Panc1 (cell line): ENCODE results near the gene HCRTR1. TPM values are rescaled to one million over a fixed set of nuclear protein-coding genes. Genes with fewer than 3 reads are reported as not detected.

Experiments used
- ATAC-seq: fragments of 200-7000 bp; cut with Tn5 transposase; 2 replicates; pipeline ENCODE4 v1.9.1; 2020; ENCODE audit warnings: mild to moderate bottlenecking, moderate library complexity
- BruUV-seq: library from RNA; stranded (reverse); fragments of 400-500 nt; replicated peaks from 2 replicates; lab custom pipeline; 2021; lab: Mats Ljungman, UMichigan
- CTCF ChIA-PET: fragments of 300-600 bp; sonication (Branson Sonifier 250); formaldehyde crosslinking; loops from one replicate; lab custom pipeline; 2022; ENCODE audit warnings: antibody characterized with exemption; lab: Charles Lee
- POLR2A ChIA-PET: fragments of 300-600 bp; sonication (Branson Sonifier 250); formaldehyde crosslinking; loops from one replicate; lab custom pipeline; 2022; ENCODE audit warnings: antibody characterized with exemption; lab: Charles Lee
- DNase-seq: peaks from one replicate; pipeline ENCODE4 v3.0.0-alpha.2; 2010; ENCODE audit warnings: low read depth, low spot score
- H3K27ac ChIP-seq: 2 replicates; pipeline ENCODE4 v1.5.1; 2011; ENCODE audit warnings: mild to moderate bottlenecking, low read length, inconsistent platforms
- H3K27me3 ChIP-seq: fragments of 200-500 bp; sonication (Bioruptor generic); 2 replicates; pipeline ENCODE4 v1.6.0; 2014; ENCODE audit warnings: low read length, inconsistent platforms; ENCODE audit not compliant: control insufficient read depth, insufficient read depth
- H3K36me3 ChIP-seq: fragments of 200-500 bp; sonication (Bioruptor generic); 2 replicates; pipeline ENCODE4 v1.5.1; 2014; ENCODE audit warnings: inconsistent platforms, mild to moderate bottlenecking, low read length, moderate library complexity; ENCODE audit not compliant: control insufficient read depth, insufficient read depth
- H3K4me1 ChIP-seq: 2 replicates; pipeline ENCODE4 v1.5.1; 2011; ENCODE audit warnings: inconsistent platforms, mild to moderate bottlenecking, low read length, moderate library complexity; ENCODE audit not compliant: control insufficient read depth, insufficient read depth
- H3K4me3 ChIP-seq, 2 experiments: 2 replicates each; pipeline ENCODE4 v1.5.1; 2011 to 2012; ENCODE audit warnings: low read depth in 2 of 2, low read length in 2 of 2, mild to moderate bottlenecking in 2 of 2, inconsistent platforms in 1 of 2, moderate library complexity in 1 of 2
- H3K9me3 ChIP-seq: fragments of 200-500 bp; sonication (Bioruptor generic); 2 replicates; pipeline ENCODE4 v1.5.1; 2014; ENCODE audit warnings: low read depth, mild to moderate bottlenecking, inconsistent platforms, low read length, moderate library complexity; ENCODE audit not compliant: control insufficient read depth, insufficient read depth
- CTCF ChIP-seq: fragments of 450-650 bp; IDR thresholded peaks from 2 replicates; pipeline ENCODE4 v1.5.1; 2017; ENCODE audit warnings: mild to moderate bottlenecking
- POLR2AphosphoS5 ChIP-seq: IDR thresholded peaks from 2 replicates; pipeline ENCODE4 v1.6.1; 2012; ENCODE audit warnings: mild to moderate bottlenecking, low read depth, low read length, moderate library complexity
- REST ChIP-seq, 2 experiments: IDR thresholded peaks; 2 replicates each; pipeline ENCODE4 v1.6.1; 2011 to 2012; ENCODE audit warnings: low read depth in 2 of 2, control low read depth in 1 of 2, low read length in 1 of 2, mild to moderate bottlenecking in 1 of 2, moderate library complexity in 1 of 2; ENCODE audit not compliant: insufficient read depth in 1 of 2
- SIN3A ChIP-seq: IDR thresholded peaks from 2 replicates; pipeline ENCODE4 v1.6.1; 2012; ENCODE audit warnings: low read depth, mild to moderate bottlenecking, low read length, moderate library complexity, borderline replicate concordance; ENCODE audit not compliant: insufficient read depth
- TCF7L2 ChIP-seq: IDR thresholded peaks from 2 replicates; pipeline ENCODE4 v1.6.1; 2011; ENCODE audit warnings: mild to moderate bottlenecking, low read depth, low read length, inconsistent platforms
- in situ Hi-C: cut with HindIII; loops from 2 replicates; pipeline ENCODE4 v1.10.0; 2016; ENCODE audit warnings: low sequenced_read_pairs, low pct_unique_long_range_greater_than_20kb
- intact Hi-C: fragments of 100-400 bp; cut with micrococcal nuclease; formaldehyde crosslinking; loops from one replicate; pipeline ENCODE4 v1.10.0; 2022; ENCODE audit not compliant: unreplicated experiment
- total RNA-seq: library from RNA; stranded (reverse); gene quantifications from one replicate; pipeline ENCODE4 v1.2.1, GENCODE V29; 2021; ENCODE audit not compliant: unreplicated experiment

HCRTR1 gene
- total RNA-seq, 1 experiment from 2014 or later = 0.18 TPM

- Histone ChIP-seq H3K4me3 (no peak overlapping the region), H3K27ac (no peak overlapping the region), H3K4me1 (no peaks in the 10 kb centered on the region), H3K36me3 (no peaks in the 10 kb centered on the region), H3K27me3 (no peaks in the 10 kb centered on the region), H3K9me3 (no peaks in the 10 kb centered on the region)
- ATAC-seq = no peak
- in situ Hi-C loops = no loop called here
- no peak for DNase-seq
- ChIA-PET POLR2A (no interaction called here), CTCF (no interaction called here)
- TF ChIP-seq CTCF (no peak), POLR2AphosphoS5 (no peak), REST (IDR thresholded peaks at IDR 0.05; ENCODE audit: insufficient read depth in 1 of 2, low read depth in 2 of 2, low read length in 1 of 2) (no peak), SIN3A (no peak), TCF7L2 (no peak)
- intact Hi-C loops = no loop called here
- no TSS peak for BruUV-seq
Observed at GRCh38 chr1:31658721-31659120, 41.2 kb downstream of the HCRTR1 start.

- ChIA-PET POLR2A (no interaction called here), CTCF (no interaction called here)
- TF ChIP-seq SIN3A (no peak), POLR2AphosphoS5 (no peak), CTCF (no peak)
- ATAC-seq = no peak
- DNase-seq = no peak
- no peaks in the 10 kb centered on the region for H3K9me3 ChIP-seq
- no TSS peak for BruUV-seq
- peaks cover 5% of the 10 kb centered on the region for H3K4me1 ChIP-seq
- in situ Hi-C loops = no loop called here
- no peaks in the 10 kb centered on the region for H3K27me3 ChIP-seq
- no peaks in the 10 kb centered on the region for H3K36me3 ChIP-seq
- intact Hi-C loops = loop anchor here (5.0 to 10.0 kb wide), 2 partner anchors 42 to 85 kb away; partner anchors contain the start of gene COL16A1
- H3K27ac ChIP-seq = no peak overlapping the region
- H3K4me3 ChIP-seq = no peak overlapping the region
Observed at GRCh38 chr1:31659889-31660288, 42.4 kb downstream of the HCRTR1 start.
